DMS153 (cell line): ENCODE measurements around the gene TUBGCP6.

Experiments
- DNase-seq: peaks from one replicate; lab custom pipeline; 2025; lab: John Stamatoyannopoulos, UW

The TUBGCP6 gene

GRCh38 chr22:50196256-50196655, 48.6 kb downstream of the TUBGCP6 start:
- DNase-seq, result no peak

- DNase-seq, result no peak
These were observed 50.6 kb downstream of the TUBGCP6 start for GRCh38 chr22:50194037-50194805.

GRCh38 chr22:50193621-50194020, 51.2 kb downstream of the TUBGCP6 start:
- no peak for DNase-seq

- DNase-seq, result no peak
These were observed 52.2 kb downstream of the TUBGCP6 start for GRCh38 chr22:50192436-50193204.

- DNase-seq, result no peak
These were observed 53.7 kb downstream of the TUBGCP6 start for GRCh38 chr22:50190941-50191741.

GRCh38 chr22:50190182-50190940, 54.5 kb downstream of the TUBGCP6 start:
- peak; percentile 24 for DNase-seq

GRCh38 chr22:50189849-50190181, 55.0 kb downstream of the TUBGCP6 start:
- DNase-seq, result no peak

GRCh38 chr22:50189184-50189848, 55.5 kb downstream of the TUBGCP6 start:
- peak; percentile 6 for DNase-seq

- no peak for DNase-seq
These were observed 56.5 kb downstream of the TUBGCP6 start for GRCh38 chr22:50188356-50188755.

- no peak for DNase-seq
These were observed 57.9 kb downstream of the TUBGCP6 start for GRCh38 chr22:50186761-50187523.

- DNase-seq, result no peak
These were observed 58.6 kb downstream of the TUBGCP6 start for GRCh38 chr22:50186181-50186714.

GRCh38 chr22:50185375-50186087, 59.3 kb downstream of the TUBGCP6 start, which contains the start of gene TRABD:
TRABD (plus strand) TSS chr22:50185913; CDS start chr22:50193061, 7,148 bp downstream.
- peak; percentile 78 for DNase-seq

- no peak for DNase-seq
These were observed 59.9 kb downstream of the TUBGCP6 start for GRCh38 chr22:50184902-50185374.

GRCh38 chr22:50184004-50184901, 60.6 kb downstream of the TUBGCP6 start:
- DNase-seq, result no peak

GRCh38 chr22:50183141-50183971, 61.5 kb downstream of the TUBGCP6 start:
- DNase-seq, result no peak

GRCh38 chr22:50182176-50183081, 62.4 kb downstream of the TUBGCP6 start:
- peak; percentile 31 for DNase-seq
